Fibroblast of skin of abdomen (primary cell): Measurements from ENCODE around the gene XRCC5.
"Not testable (repeated sequence)": the region's sequence is repeated elsewhere in the genome, so short reads cannot be mapped to it uniquely, and the experiment has no call there.

Source experiments
- DNase-seq: peaks from one replicate; pipeline ENCODE4 v3.0.0-alpha.2; 2013

The XRCC5 gene

GRCh38 chr2:216119146-216119545 is 10.0 kb downstream of the XRCC5 start:
- DNase-seq: no peak

GRCh38 chr2:216119986-216120385 is 10.8 kb downstream of the XRCC5 start:
- no peak for DNase-seq

GRCh38 chr2:216121255-216121654 is 12.1 kb downstream of the XRCC5 start:
- DNase-seq: no peak

GRCh38 chr2:216126943-216127342 is 17.8 kb downstream of the XRCC5 start:
- DNase-seq: no peak

- peak; percentile 56 for DNase-seq
Measured at GRCh38 chr2:216130346-216130971, 21.3 kb downstream of the XRCC5 start.

- DNase-seq: no peak
Measured at GRCh38 chr2:216131175-216131926, 22.2 kb downstream of the XRCC5 start.

GRCh38 chr2:216132585-216132984 is 23.4 kb downstream of the XRCC5 start:
- no peak for DNase-seq

GRCh38 chr2:216133397-216133796 is 24.2 kb downstream of the XRCC5 start:
- no peak for DNase-seq

- DNase-seq: no peak
Measured at GRCh38 chr2:216134958-216135541, 25.9 kb downstream of the XRCC5 start.

GRCh38 chr2:216139884-216140283 is 30.7 kb downstream of the XRCC5 start:
- no peak for DNase-seq

- DNase-seq: not testable (repeated sequence)
Measured at GRCh38 chr2:216141516-216141915, 32.4 kb downstream of the XRCC5 start.

- peak; percentile 91 for DNase-seq
Measured at GRCh38 chr2:216142540-216142939, 33.4 kb downstream of the XRCC5 start.

- DNase-seq: no peak
Measured at GRCh38 chr2:216144372-216144771, 35.2 kb downstream of the XRCC5 start.

- DNase-seq: no peak
Measured at GRCh38 chr2:216144857-216145256, 35.7 kb downstream of the XRCC5 start.

- DNase-seq: no peak
Measured at GRCh38 chr2:216146573-216146972, 37.4 kb downstream of the XRCC5 start.

- DNase-seq: no peak
Measured at GRCh38 chr2:216147172-216148131, 38.3 kb downstream of the XRCC5 start.

GRCh38 chr2:216148983-216149382 is 39.8 kb downstream of the XRCC5 start:
- DNase-seq: no peak

- DNase-seq: peak; percentile 38
Measured at GRCh38 chr2:216149741-216150140, 40.6 kb downstream of the XRCC5 start.

GRCh38 chr2:216151313-216152025 is 42.3 kb downstream of the XRCC5 start:
- DNase-seq: peak; percentile 17

GRCh38 chr2:216155954-216156353 is 46.8 kb downstream of the XRCC5 start:
- no peak for DNase-seq

GRCh38 chr2:216156822-216157221 is 47.7 kb downstream of the XRCC5 start:
- no peak for DNase-seq

GRCh38 chr2:216159144-216159543 is 50.0 kb downstream of the XRCC5 start:
- DNase-seq: no peak
